ENCODE measurements around the gene GGA2. TPM values are rescaled to one million over a fixed set of nuclear protein-coding genes. Genes with fewer than 3 reads are reported as not detected.

GGA2 gene
- total RNA-seq, 4 donors from 2014 or later: 44.1 to 117 (median 53.4) TPM

GRCh38 chr16:23432176-23433128 lies 77.8 kb downstream of the GGA2 start:
- H3K36me3 ChIP-seq: peaks cover 45% of the 10 kb centered on the region

DNA sequence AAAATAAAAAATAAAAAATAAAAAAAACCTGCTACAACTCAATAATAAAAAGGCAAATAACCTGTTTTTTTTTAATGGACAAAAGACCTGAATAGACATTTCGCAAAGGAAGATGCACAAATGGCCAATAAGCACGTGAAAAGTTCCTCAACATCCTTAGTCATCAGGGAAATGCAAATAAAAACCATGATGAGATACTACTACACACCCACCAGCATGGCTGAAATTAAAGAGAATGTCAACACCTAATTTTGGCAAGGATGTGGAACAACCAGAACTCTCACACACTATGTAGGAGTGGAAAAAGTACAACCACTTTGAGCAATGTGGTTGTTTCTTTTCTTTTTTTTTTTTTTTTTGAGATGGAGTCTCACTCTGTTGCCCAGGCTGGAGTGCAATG lies 81.9 kb downstream of the GGA2 start:
- no peaks in the 10 kb centered on the region for H3K9me3 ChIP-seq
- 60% methylated on average over 2 of the region's 2 CpGs for WGBS
- peaks cover 18% of the 10 kb centered on the region for H3K4me1 ChIP-seq
- H3K27me3 ChIP-seq: no peaks in the 10 kb centered on the region
- H3K36me3 ChIP-seq: peaks cover 45% of the 10 kb centered on the region
- no peak overlapping the region for H3K27ac ChIP-seq
- DNase-seq (ENCODE audit: low spot score in 2 of 2): no peak
- no peak overlapping the region for H3K4me3 ChIP-seq
- TF ChIP-seq POLR2AphosphoS5 (IDR thresholded peaks at IDR 0.05) (no peak), POLR2A (IDR thresholded peaks at IDR 0.05) (no peak), EP300 (IDR thresholded peaks at IDR 0.05) (no peak)
- TF ChIP-seq, protein P1, sequence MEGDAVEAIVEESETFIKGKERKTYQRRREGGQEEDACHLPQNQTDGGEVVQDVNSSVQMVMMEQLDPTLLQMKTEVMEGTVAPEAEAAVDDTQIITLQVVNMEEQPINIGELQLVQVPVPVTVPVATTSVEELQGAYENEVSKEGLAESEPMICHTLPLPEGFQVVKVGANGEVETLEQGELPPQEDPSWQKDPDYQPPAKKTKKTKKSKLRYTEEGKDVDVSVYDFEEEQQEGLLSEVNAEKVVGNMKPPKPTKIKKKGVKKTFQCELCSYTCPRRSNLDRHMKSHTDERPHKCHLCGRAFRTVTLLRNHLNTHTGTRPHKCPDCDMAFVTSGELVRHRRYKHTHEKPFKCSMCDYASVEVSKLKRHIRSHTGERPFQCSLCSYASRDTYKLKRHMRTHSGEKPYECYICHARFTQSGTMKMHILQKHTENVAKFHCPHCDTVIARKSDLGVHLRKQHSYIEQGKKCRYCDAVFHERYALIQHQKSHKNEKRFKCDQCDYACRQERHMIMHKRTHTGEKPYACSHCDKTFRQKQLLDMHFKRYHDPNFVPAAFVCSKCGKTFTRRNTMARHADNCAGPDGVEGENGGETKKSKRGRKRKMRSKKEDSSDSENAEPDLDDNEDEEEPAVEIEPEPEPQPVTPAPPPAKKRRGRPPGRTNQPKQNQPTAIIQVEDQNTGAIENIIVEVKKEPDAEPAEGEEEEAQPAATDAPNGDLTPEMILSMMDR (IDR thresholded peaks at IDR 0.05): no peak

More at GRCh38 chr16:23432176-23433128, 77.8 kb downstream of the GGA2 start:
- Histone ChIP-seq H3K27me3 (no peaks in the 10 kb centered on the region), H3K4me1 (peaks cover 3% of the 10 kb centered on the region), H3K4me3 (no peak overlapping the region), H3K9me3 (no peaks in the 10 kb centered on the region), H3K27ac (no peak overlapping the region)
- no peak for DNase-seq (ENCODE audit: low spot score in 2 of 2)
- WGBS: 93% methylated on average over 10 of the region's 10 CpGs
- TF ChIP-seq, protein P1 (IDR thresholded peaks at IDR 0.05): no peak
- no peak for TF ChIP-seq EP300 (IDR thresholded peaks at IDR 0.05)
- TF ChIP-seq POLR2AphosphoS5 (IDR thresholded peaks at IDR 0.05): no peak
- TF ChIP-seq POLR2A (IDR thresholded peaks at IDR 0.05): no peak

GRCh38 chr16:23424292-23424958 lies 85.9 kb downstream of the GGA2 start:
- Histone ChIP-seq H3K36me3 (peaks cover 8% of the 10 kb centered on the region), H3K27me3 (no peaks in the 10 kb centered on the region), H3K27ac (peak overlapping the region; percentile 96), H3K4me1 (peaks cover 22% of the 10 kb centered on the region), H3K9me3 (no peaks in the 10 kb centered on the region), H3K4me3 (no peak overlapping the region)
- peak in 1 of 2 donors; percentile 69 for DNase-seq (ENCODE audit: low spot score in 2 of 2)
- 47% methylated on average over 9 of the region's 14 CpGs for WGBS
- TF ChIP-seq EP300 (IDR thresholded peaks at IDR 0.05): no peak
- TF ChIP-seq, protein P1 (IDR thresholded peaks at IDR 0.05): no peak
- TF ChIP-seq POLR2A (IDR thresholded peaks at IDR 0.05): no peak
- peak in 1 of 3 donors; percentile 48 for TF ChIP-seq POLR2AphosphoS5 (IDR thresholded peaks at IDR 0.05)

DNA sequence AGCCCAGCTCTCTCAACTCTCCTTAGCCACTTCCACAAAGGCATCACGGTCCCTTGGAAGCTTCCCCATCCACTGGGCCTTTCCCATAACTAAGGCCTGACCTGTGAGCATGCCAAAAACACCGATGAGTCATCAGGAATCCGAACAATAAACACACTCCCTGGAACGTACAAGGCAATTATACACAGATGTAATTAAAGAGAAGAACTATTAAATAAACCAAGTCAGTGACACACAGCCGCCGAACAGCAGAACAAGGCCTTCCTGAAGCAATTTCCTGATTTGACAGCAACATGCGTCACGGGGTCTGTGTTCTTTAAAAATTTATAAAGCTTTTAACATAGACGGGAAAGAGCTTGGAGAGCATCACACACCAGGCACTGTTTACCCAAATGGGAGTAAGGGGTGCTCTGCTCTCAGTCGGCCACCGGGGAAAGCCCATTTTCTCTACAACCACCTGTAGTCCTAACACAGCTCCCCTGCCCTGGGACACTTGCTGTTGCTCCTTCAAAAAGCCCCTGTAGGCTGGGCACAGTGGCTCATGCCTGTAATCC lies 86.7 kb downstream of the GGA2 start:
- no peaks in the 10 kb centered on the region for H3K27me3 ChIP-seq
- no peaks in the 10 kb centered on the region for H3K9me3 ChIP-seq
- H3K4me1 ChIP-seq: peaks cover 22% of the 10 kb centered on the region
- peak in 2 of 3 donors; percentile 75 to 78 for TF ChIP-seq POLR2AphosphoS5 (IDR thresholded peaks at IDR 0.05)
- TF ChIP-seq EP300 (IDR thresholded peaks at IDR 0.05): no peak
- no peak for TF ChIP-seq POLR2A (IDR thresholded peaks at IDR 0.05)
- 25% methylated on average over 11 of the region's 11 CpGs for WGBS
- DNase-seq (ENCODE audit: low spot score in 2 of 2): peak; percentile 83 to 89
- H3K4me3 ChIP-seq: no peak overlapping the region
- peaks cover 8% of the 10 kb centered on the region for H3K36me3 ChIP-seq
- H3K27ac ChIP-seq: peak overlapping the region; percentile 96

GRCh38 chr16:23420011-23420410 lies 90.3 kb downstream of the GGA2 start:
- Histone ChIP-seq H3K9me3 (no peaks in the 10 kb centered on the region), H3K36me3 (peaks cover 38% of the 10 kb centered on the region), H3K27me3 (no peaks in the 10 kb centered on the region), H3K4me1 (peaks cover 19% of the 10 kb centered on the region), H3K4me3 (no peak overlapping the region), H3K27ac (no peak overlapping the region)
- 91% methylated on average over 5 of the region's 5 CpGs for WGBS
- TF ChIP-seq EP300 (IDR thresholded peaks at IDR 0.05): no peak
- TF ChIP-seq POLR2A (IDR thresholded peaks at IDR 0.05): no peak
- TF ChIP-seq, protein P1 (IDR thresholded peaks at IDR 0.05): no peak
- no peak for TF ChIP-seq POLR2AphosphoS5 (IDR thresholded peaks at IDR 0.05)
- no peak for DNase-seq (ENCODE audit: low spot score in 2 of 2)

Measured in suprapubic skin (tissue), 4 donors.